Mucosa of rectum (tissue), 2 donors: ENCODE measurements around the gene ENPEP.
"Not testable (repeated sequence)": the region's sequence is repeated elsewhere in the genome, so short reads cannot be mapped to it uniquely, and the experiment has no call there.

Source experiments
- H3K27ac ChIP-seq, 2 donors: one replicate each; pipeline ENCODE4 v1.7.0; 2013; ENCODE audit warnings: inconsistent platforms in 2 of 2, low read depth in 2 of 2, low read length in 2 of 2
- H3K27me3 ChIP-seq, 2 donors: one replicate each; pipeline ENCODE4 v1.7.0; 2013; ENCODE audit warnings: low read length in 2 of 2; ENCODE audit not compliant: control insufficient read depth in 2 of 2, insufficient read depth in 2 of 2
- H3K36me3 ChIP-seq, 2 donors: one replicate each; pipeline ENCODE4 v1.7.0; 2013; ENCODE audit warnings: low read length in 2 of 2; ENCODE audit not compliant: control insufficient read depth in 2 of 2, insufficient read depth in 2 of 2
- H3K4me1 ChIP-seq, 2 donors: one replicate each; pipeline ENCODE4 v1.7.0; 2013; ENCODE audit warnings: low read length in 2 of 2, mild to moderate bottlenecking in 1 of 2; ENCODE audit not compliant: control insufficient read depth in 2 of 2, insufficient read depth in 2 of 2
- H3K4me3 ChIP-seq, 2 donors: one replicate each; pipeline ENCODE4 v1.7.0; 2013; ENCODE audit warnings: low read length in 2 of 2
- H3K9ac ChIP-seq, 2 donors: one replicate each; pipeline ENCODE4 v1.7.0; 2013; ENCODE audit warnings: low read length in 2 of 2, low read depth in 1 of 2, mild to moderate bottlenecking in 1 of 2
- H3K9me3 ChIP-seq, 2 donors: one replicate each; pipeline ENCODE4 v1.7.0; 2013; ENCODE audit warnings: low read length in 2 of 2; ENCODE audit not compliant: control insufficient read depth in 2 of 2
- donor health status: healthy.
- donor health status: Normal muscosa, but diverticular disease.

The ENPEP gene

GRCh38 chr4:110483516-110483915, 7.6 kb downstream of the ENPEP start:
- Histone ChIP-seq H3K27ac (no peak overlapping the region), H3K4me3 (no peak overlapping the region)

GRCh38 chr4:110484029-110484428, 8.1 kb downstream of the ENPEP start:
- H3K9ac ChIP-seq, result no peak overlapping the region
- no peak overlapping the region for H3K4me3 ChIP-seq
- H3K27ac ChIP-seq, result no peak overlapping the region
- H3K9me3 ChIP-seq, result no peaks in the 10 kb centered on the region
- H3K27me3 ChIP-seq, result no peaks in the 10 kb centered on the region
- H3K36me3 ChIP-seq, result no peaks in the 10 kb centered on the region
- peaks cover 0 to 2% of the 10 kb centered on the region in 2 donors for H3K4me1 ChIP-seq

More at GRCh38 chr4:110483516-110483915, 7.6 kb downstream of the ENPEP start:
- Histone ChIP-seq H3K36me3 (no peaks in the 10 kb centered on the region), H3K4me1 (peaks cover 0 to 2% of the 10 kb centered on the region in 2 donors), H3K27me3 (no peaks in the 10 kb centered on the region), H3K9me3 (no peaks in the 10 kb centered on the region), H3K9ac (no peak overlapping the region)

- H3K4me3 ChIP-seq, result no peak overlapping the region
- H3K36me3 ChIP-seq, result no peaks in the 10 kb centered on the region
- no peaks in the 10 kb centered on the region for H3K27me3 ChIP-seq
- H3K27ac ChIP-seq, result no peak overlapping the region
- no peak overlapping the region for H3K9ac ChIP-seq
- no peaks in the 10 kb centered on the region for H3K9me3 ChIP-seq
- peaks cover 0 to 2% of the 10 kb centered on the region in 2 donors for H3K4me1 ChIP-seq
Observed at GRCh38 chr4:110484767-110485166, 8.8 kb downstream of the ENPEP start.

- no peaks in the 10 kb centered on the region for H3K27me3 ChIP-seq
- no peaks in the 10 kb centered on the region for H3K36me3 ChIP-seq
- no peak overlapping the region for H3K9ac ChIP-seq
- peaks cover 0 to 2% of the 10 kb centered on the region in 2 donors for H3K4me1 ChIP-seq
- H3K4me3 ChIP-seq, result no peak overlapping the region
- no peaks in the 10 kb centered on the region for H3K9me3 ChIP-seq
- H3K27ac ChIP-seq, result no peak overlapping the region
Observed at GRCh38 chr4:110485452-110485851, 9.5 kb downstream of the ENPEP start.

GRCh38 chr4:110486256-110486655, 10.3 kb downstream of the ENPEP start:
- no peak overlapping the region for H3K27ac ChIP-seq
- no peak overlapping the region for H3K4me3 ChIP-seq
- peaks cover 0 to 2% of the 10 kb centered on the region in 2 donors for H3K4me1 ChIP-seq
- no peak overlapping the region for H3K9ac ChIP-seq
- no peaks in the 10 kb centered on the region for H3K36me3 ChIP-seq
- H3K9me3 ChIP-seq, result no peaks in the 10 kb centered on the region
- no peaks in the 10 kb centered on the region for H3K27me3 ChIP-seq

GRCh38 chr4:110486850-110487249, 10.9 kb downstream of the ENPEP start:
- not testable (repeated sequence) for H3K9me3 ChIP-seq, H3K4me3 ChIP-seq, H3K27ac ChIP-seq, H3K9ac ChIP-seq, H3K36me3 ChIP-seq, H3K27me3 ChIP-seq, H3K4me1 ChIP-seq

GRCh38 chr4:110487873-110488272, 11.9 kb downstream of the ENPEP start:
- Histone ChIP-seq H3K36me3 (no peaks in the 10 kb centered on the region), H3K27me3 (no peaks in the 10 kb centered on the region), H3K9ac (no peak overlapping the region), H3K4me3 (no peak overlapping the region), H3K9me3 (no peaks in the 10 kb centered on the region), H3K4me1 (peaks cover 0 to 2% of the 10 kb centered on the region in 2 donors), H3K27ac (no peak overlapping the region)

GRCh38 chr4:110489901-110490508, 14.1 kb downstream of the ENPEP start:
- Histone ChIP-seq H3K27ac (no peak overlapping the region), H3K4me1 (peaks cover 0 to 2% of the 10 kb centered on the region in 2 donors), H3K27me3 (no peaks in the 10 kb centered on the region)

GRCh38 chr4:110492522-110492921, 16.6 kb downstream of the ENPEP start:
- H3K27me3 ChIP-seq, result no peaks in the 10 kb centered on the region
- H3K9ac ChIP-seq, result no peak overlapping the region
- H3K27ac ChIP-seq, result no peak overlapping the region
- no peaks in the 10 kb centered on the region for H3K9me3 ChIP-seq
- H3K36me3 ChIP-seq, result no peaks in the 10 kb centered on the region
- H3K4me3 ChIP-seq, result no peak overlapping the region
- no peaks in the 10 kb centered on the region for H3K4me1 ChIP-seq

More at GRCh38 chr4:110489901-110490508, 14.1 kb downstream of the ENPEP start:
- Histone ChIP-seq H3K4me3 (no peak overlapping the region), H3K36me3 (no peaks in the 10 kb centered on the region), H3K9me3 (no peaks in the 10 kb centered on the region), H3K9ac (no peak overlapping the region)

GRCh38 chr4:110493520-110493919, 17.6 kb downstream of the ENPEP start:
- Histone ChIP-seq H3K9ac (no peak overlapping the region), H3K27me3 (no peaks in the 10 kb centered on the region), H3K4me1 (no peaks in the 10 kb centered on the region), H3K27ac (no peak overlapping the region), H3K36me3 (no peaks in the 10 kb centered on the region), H3K9me3 (no peaks in the 10 kb centered on the region), H3K4me3 (no peak overlapping the region)
